Caco-2 (cell line): ENCODE results near the gene PSD. TPM values are rescaled to one million over a fixed set of nuclear protein-coding genes. Genes with fewer than 3 reads are reported as not detected.

ENCODE experiments used
- BruUV-seq: library from RNA; stranded (reverse); fragments of 400-500 nt; replicated peaks from 2 replicates; lab custom pipeline; 2021; lab: Mats Ljungman, UMichigan
- CTCF ChIA-PET: fragments of 300-600 bp; sonication (Branson Sonifier 250); formaldehyde crosslinking; loops from one replicate; lab custom pipeline; 2022; ENCODE audit warnings: antibody characterized with exemption; lab: Charles Lee
- POLR2A ChIA-PET: fragments of 300-600 bp; sonication (Branson Sonifier 250); formaldehyde crosslinking; loops from one replicate; lab custom pipeline; 2022; ENCODE audit warnings: antibody characterized with exemption; lab: Charles Lee
- DNase-seq, 2 experiments: peaks; one replicate each; pipeline versions ENCODE4 v3.0.0 to v3.0.0-alpha.2; 2020 to 2022
- H3K27me3 ChIP-seq: replicated peaks from 2 replicates; pipeline ENCODE4 v1.6.0; 2011; ENCODE audit warnings: low read length; ENCODE audit not compliant: control insufficient read depth, insufficient read depth
- H3K36me3 ChIP-seq: 2 replicates; pipeline ENCODE4 v1.5.1; 2011; ENCODE audit warnings: low read length; ENCODE audit not compliant: control insufficient read depth, insufficient read depth
- H3K4me1 ChIP-seq: fragments of 250-450 bp; sonication (Bioruptor Pico); 2 replicates; pipeline ENCODE4 v1.5.1; 2020; ENCODE audit warnings: mild to moderate bottlenecking
- H3K4me3 ChIP-seq: 2 replicates; pipeline ENCODE4 v1.5.1; 2011; ENCODE audit warnings: low read depth, mild to moderate bottlenecking, control low read depth, low read length
- H3K9me3 ChIP-seq: fragments of 250-450 bp; sonication (Bioruptor Pico); 2 replicates; pipeline ENCODE4 v1.5.1; 2020; ENCODE audit warnings: mild to moderate bottlenecking, moderate library complexity
- H3K27ac Mint-ChIP-seq: one replicate; pipeline ENCODE4 v1.8.0; 2022; ENCODE audit warnings: mixed read lengths; ENCODE audit not compliant: unreplicated experiment
- H3K27me3 Mint-ChIP-seq: one replicate; pipeline ENCODE4 v1.8.0; 2022; ENCODE audit warnings: mixed read lengths; ENCODE audit not compliant: insufficient read depth, unreplicated experiment
- H3K36me3 Mint-ChIP-seq: one replicate; pipeline ENCODE4 v1.8.0; 2022; ENCODE audit warnings: mild to moderate bottlenecking, mixed read lengths; ENCODE audit not compliant: insufficient read depth, unreplicated experiment
- H3K4me1 Mint-ChIP-seq: one replicate; pipeline ENCODE4 v1.8.0; 2022; ENCODE audit warnings: low read depth, mixed read lengths; ENCODE audit not compliant: unreplicated experiment
- H3K4me3 Mint-ChIP-seq: one replicate; pipeline ENCODE4 v1.8.0; 2022; ENCODE audit warnings: mild to moderate bottlenecking, moderate library complexity, mixed read lengths; ENCODE audit not compliant: unreplicated experiment
- H3K9me3 Mint-ChIP-seq: one replicate; pipeline ENCODE4 v1.8.0; 2022; ENCODE audit warnings: mixed read lengths; ENCODE audit not compliant: unreplicated experiment
- intact Hi-C: fragments of 100-400 bp; cut with micrococcal nuclease; formaldehyde crosslinking; loops from one replicate; pipeline ENCODE4 v1.10.0; 2022; ENCODE audit not compliant: unreplicated experiment
- total RNA-seq: library from RNA; stranded (reverse); gene quantifications from 2 replicates; pipeline ENCODE4 v1.2.3, GENCODE V29; 2022
- TF ChIP-seq, protein P1 (sequence below), 2 experiments: fragments of 200-600 bp in 1 of 2; IDR thresholded peaks; 1 replicate in 1 of 2; 2 replicates in 1 of 2; pipeline versions ENCODE4 v1.5.1 to v1.8.0; 2011 to 2022; ENCODE audit warnings: antibody characterized with exemption in 1 of 2, control low read depth in 1 of 2, inconsistent platforms in 1 of 2, low read depth in 1 of 2, low read length in 1 of 2, mild to moderate bottlenecking in 1 of 2, moderate library complexity in 1 of 2; ENCODE audit not compliant: insufficient read depth in 1 of 2, severe bottlenecking in 1 of 2, unreplicated experiment in 1 of 2

Gene PSD
- total RNA-seq, 1 experiment from 2014 or later: 2.8 TPM

- peak overlapping the region; percentile 99 for H3K4me3 Mint-ChIP-seq
- TF ChIP-seq, protein P1, sequence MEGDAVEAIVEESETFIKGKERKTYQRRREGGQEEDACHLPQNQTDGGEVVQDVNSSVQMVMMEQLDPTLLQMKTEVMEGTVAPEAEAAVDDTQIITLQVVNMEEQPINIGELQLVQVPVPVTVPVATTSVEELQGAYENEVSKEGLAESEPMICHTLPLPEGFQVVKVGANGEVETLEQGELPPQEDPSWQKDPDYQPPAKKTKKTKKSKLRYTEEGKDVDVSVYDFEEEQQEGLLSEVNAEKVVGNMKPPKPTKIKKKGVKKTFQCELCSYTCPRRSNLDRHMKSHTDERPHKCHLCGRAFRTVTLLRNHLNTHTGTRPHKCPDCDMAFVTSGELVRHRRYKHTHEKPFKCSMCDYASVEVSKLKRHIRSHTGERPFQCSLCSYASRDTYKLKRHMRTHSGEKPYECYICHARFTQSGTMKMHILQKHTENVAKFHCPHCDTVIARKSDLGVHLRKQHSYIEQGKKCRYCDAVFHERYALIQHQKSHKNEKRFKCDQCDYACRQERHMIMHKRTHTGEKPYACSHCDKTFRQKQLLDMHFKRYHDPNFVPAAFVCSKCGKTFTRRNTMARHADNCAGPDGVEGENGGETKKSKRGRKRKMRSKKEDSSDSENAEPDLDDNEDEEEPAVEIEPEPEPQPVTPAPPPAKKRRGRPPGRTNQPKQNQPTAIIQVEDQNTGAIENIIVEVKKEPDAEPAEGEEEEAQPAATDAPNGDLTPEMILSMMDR (IDR thresholded peaks at IDR 0.05; ENCODE audit: insufficient read depth in 1 of 2, low read depth in 1 of 2, low read length in 1 of 2, severe bottlenecking in 1 of 2, unreplicated experiment in 1 of 2): no peak
- no peaks in the 10 kb centered on the region for H3K9me3 ChIP-seq
- no peaks in the 10 kb centered on the region for H3K27me3 Mint-ChIP-seq
- no peaks in the 10 kb centered on the region for H3K9me3 Mint-ChIP-seq
- 0 out of 2 replicates have a peak, but pooled peaks cover 1% of the 10 kb centered on the region for H3K36me3 ChIP-seq
- H3K27ac Mint-ChIP-seq: peak overlapping the region; percentile 68
- no peaks in the 10 kb centered on the region for H3K27me3 ChIP-seq
- peaks cover 7% of the 10 kb centered on the region for H3K4me1 Mint-ChIP-seq
- peaks cover 9% of the 10 kb centered on the region; the same call in 1 of the 2 replicates for H3K4me1 ChIP-seq
- CTCF ChIA-PET: interaction anchor here (1.0 to 5.3 kb wide), 6 partner anchors 13 to 34 kb away, joined by 3 to 37 read pairs (median 4); partner anchors contain the start of genes CUEDC2 and NFKB2
- peak; percentile 77 to 88 for DNase-seq
- BruUV-seq: no TSS peak
- peaks cover 33% of the 10 kb centered on the region for H3K36me3 Mint-ChIP-seq
- peak overlapping the region; percentile 83 for H3K4me3 ChIP-seq
- POLR2A ChIA-PET: interaction anchor here (1.4 kb wide), 1 partner anchor 13 kb away, joined by 6 read pairs; the partner anchor contains the start of gene CUEDC2
- intact Hi-C loops: loop anchor here (2.0 to 5.0 kb wide), 2 partner anchors 41 to 163 kb away; no protein-coding TSS in a partner anchor
Observed at GRCh38 chr10:102419269-102420180, 940 bp upstream of the PSD start.

- intact Hi-C loops: no loop called here
Observed at GRCh38 chr10:102416695-102417094, 1.9 kb downstream of the PSD start.

GRCh38 chr10:102416283-102416682, 2.3 kb downstream of the PSD start:
- Mint-ChIP-seq H3K4me3 (no peak overlapping the region), H3K27ac (no peak overlapping the region), H3K36me3 (peaks cover 21% of the 10 kb centered on the region), H3K27me3 (peaks cover 2% of the 10 kb centered on the region), H3K4me1 (peaks cover 7% of the 10 kb centered on the region), H3K9me3 (no peaks in the 10 kb centered on the region)
- TF ChIP-seq, protein P1 (IDR thresholded peaks at IDR 0.05; ENCODE audit: insufficient read depth in 1 of 2, low read depth in 1 of 2, low read length in 1 of 2, severe bottlenecking in 1 of 2, unreplicated experiment in 1 of 2): no peak
- ChIA-PET CTCF (interaction anchor here (0.7 kb wide), 1 partner anchor 12 kb away, joined by 3 read pairs; no protein-coding TSS in a partner anchor), POLR2A (no interaction called here)
- no TSS peak for BruUV-seq
- H3K4me3 ChIP-seq: no peak overlapping the region
- DNase-seq: no peak
- intact Hi-C loops: no loop called here
- no peaks in the 10 kb centered on the region for H3K36me3 ChIP-seq
- H3K9me3 ChIP-seq: no peaks in the 10 kb centered on the region
- H3K4me1 ChIP-seq: peaks cover 4% of the 10 kb centered on the region; the same call in 1 of the 2 replicates
- peaks cover 1% of the 10 kb centered on the region; the same call in 1 of the 2 replicates for H3K27me3 ChIP-seq

More at GRCh38 chr10:102416695-102417094, 1.9 kb downstream of the PSD start:
- Histone ChIP-seq H3K9me3 (no peaks in the 10 kb centered on the region), H3K4me1 (peaks cover 4% of the 10 kb centered on the region; the same call in 1 of the 2 replicates), H3K36me3 (no peaks in the 10 kb centered on the region), H3K27me3 (peaks cover 1% of the 10 kb centered on the region; the same call in 1 of the 2 replicates), H3K4me3 (no peak overlapping the region)
- no TSS peak for BruUV-seq
- Mint-ChIP-seq H3K36me3 (peaks cover 25% of the 10 kb centered on the region), H3K4me3 (no peak overlapping the region), H3K27me3 (no peaks in the 10 kb centered on the region), H3K27ac (no peak overlapping the region), H3K9me3 (no peaks in the 10 kb centered on the region), H3K4me1 (peaks cover 7% of the 10 kb centered on the region)
- DNase-seq: no peak
- ChIA-PET CTCF (interaction anchor here (0.7 kb wide), 1 partner anchor 12 kb away, joined by 3 read pairs; no protein-coding TSS in a partner anchor), POLR2A (no interaction called here)
- TF ChIP-seq, protein P1 (IDR thresholded peaks at IDR 0.05; ENCODE audit: insufficient read depth in 1 of 2, low read depth in 1 of 2, low read length in 1 of 2, severe bottlenecking in 1 of 2, unreplicated experiment in 1 of 2): no peak
